PFSK-1 (cell line): ENCODE measurements around the gene NOL6.

Experiments used
- FOXP2 ChIP-seq: optimal IDR thresholded peaks from 2 replicates; pipeline ENCODE3; 2011; ENCODE audit warnings: borderline replicate concordance, control low read depth, inconsistent platforms; ENCODE audit not compliant: insufficient read depth; ENCODE audit errors: extremely low read length, extremely low read depth
- POLR2AphosphoS5 ChIP-seq: IDR thresholded peaks from 2 replicates; pipeline ENCODE4 v1.6.1; 2012; ENCODE audit warnings: low read depth, mild to moderate bottlenecking, control low read depth, low read length, moderate library complexity
- SIN3A ChIP-seq: IDR thresholded peaks from 2 replicates; pipeline ENCODE4 v1.6.1; 2012; ENCODE audit warnings: mild to moderate bottlenecking, low read length, moderate library complexity, borderline replicate concordance; ENCODE audit not compliant: insufficient read depth
- TAF1 ChIP-seq: IDR thresholded peaks from 2 replicates; pipeline ENCODE4 v1.6.1; 2012; ENCODE audit warnings: low read length, control low read depth, borderline replicate concordance; ENCODE audit not compliant: insufficient read depth
- TF ChIP-seq, protein P1 (sequence below), 2 experiments: IDR thresholded peaks; 2 replicates each; pipeline versions ENCODE4 v1.6.1 to v1.8.0; 2011 to 2012; ENCODE audit warnings: low read depth in 2 of 2, low read length in 2 of 2, control low read depth in 1 of 2, inconsistent platforms in 1 of 2, mild to moderate bottlenecking in 1 of 2, moderate library complexity in 1 of 2; ENCODE audit not compliant: insufficient read depth in 1 of 2

The NOL6 gene

DNA sequence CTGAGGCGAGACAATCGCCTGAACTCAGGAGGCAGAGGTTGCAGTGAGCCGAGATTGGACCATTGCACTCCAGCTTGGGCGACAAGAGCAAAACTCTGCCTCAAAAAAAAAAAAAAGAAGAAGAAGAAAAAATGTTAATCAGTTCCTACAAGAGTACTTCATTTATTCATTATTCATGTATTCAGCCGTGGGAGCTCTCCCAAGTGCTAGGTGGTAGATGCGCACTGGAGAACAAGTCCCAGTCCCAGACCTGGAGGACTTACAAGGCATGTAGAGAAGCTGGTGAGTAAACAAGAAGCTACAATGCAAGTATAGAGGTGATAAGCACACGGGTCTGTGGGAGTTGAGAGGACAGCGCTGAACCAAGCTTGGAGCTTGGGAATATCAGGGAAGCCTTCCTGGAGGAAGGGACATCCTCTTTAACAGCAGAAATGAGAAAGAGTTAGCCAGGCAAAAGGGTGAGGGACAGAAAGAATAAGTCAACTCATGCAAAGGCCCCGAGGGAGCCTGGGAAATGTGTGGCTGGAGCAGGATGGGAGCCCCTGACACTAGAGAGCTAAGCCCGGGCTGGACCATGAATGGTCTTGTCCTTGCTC, 53.9 kb downstream of the NOL6 start:
- TF ChIP-seq, protein P1, sequence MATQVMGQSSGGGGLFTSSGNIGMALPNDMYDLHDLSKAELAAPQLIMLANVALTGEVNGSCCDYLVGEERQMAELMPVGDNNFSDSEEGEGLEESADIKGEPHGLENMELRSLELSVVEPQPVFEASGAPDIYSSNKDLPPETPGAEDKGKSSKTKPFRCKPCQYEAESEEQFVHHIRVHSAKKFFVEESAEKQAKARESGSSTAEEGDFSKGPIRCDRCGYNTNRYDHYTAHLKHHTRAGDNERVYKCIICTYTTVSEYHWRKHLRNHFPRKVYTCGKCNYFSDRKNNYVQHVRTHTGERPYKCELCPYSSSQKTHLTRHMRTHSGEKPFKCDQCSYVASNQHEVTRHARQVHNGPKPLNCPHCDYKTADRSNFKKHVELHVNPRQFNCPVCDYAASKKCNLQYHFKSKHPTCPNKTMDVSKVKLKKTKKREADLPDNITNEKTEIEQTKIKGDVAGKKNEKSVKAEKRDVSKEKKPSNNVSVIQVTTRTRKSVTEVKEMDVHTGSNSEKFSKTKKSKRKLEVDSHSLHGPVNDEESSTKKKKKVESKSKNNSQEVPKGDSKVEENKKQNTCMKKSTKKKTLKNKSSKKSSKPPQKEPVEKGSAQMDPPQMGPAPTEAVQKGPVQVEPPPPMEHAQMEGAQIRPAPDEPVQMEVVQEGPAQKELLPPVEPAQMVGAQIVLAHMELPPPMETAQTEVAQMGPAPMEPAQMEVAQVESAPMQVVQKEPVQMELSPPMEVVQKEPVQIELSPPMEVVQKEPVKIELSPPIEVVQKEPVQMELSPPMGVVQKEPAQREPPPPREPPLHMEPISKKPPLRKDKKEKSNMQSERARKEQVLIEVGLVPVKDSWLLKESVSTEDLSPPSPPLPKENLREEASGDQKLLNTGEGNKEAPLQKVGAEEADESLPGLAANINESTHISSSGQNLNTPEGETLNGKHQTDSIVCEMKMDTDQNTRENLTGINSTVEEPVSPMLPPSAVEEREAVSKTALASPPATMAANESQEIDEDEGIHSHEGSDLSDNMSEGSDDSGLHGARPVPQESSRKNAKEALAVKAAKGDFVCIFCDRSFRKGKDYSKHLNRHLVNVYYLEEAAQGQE (IDR thresholded peaks at IDR 0.05; ENCODE audit: insufficient read depth in 1 of 2, low read depth in 2 of 2, low read length in 2 of 2), result no peak
- TF ChIP-seq POLR2AphosphoS5 (no peak), TAF1 (no peak), FOXP2 (no peak), SIN3A (no peak)

DNA sequence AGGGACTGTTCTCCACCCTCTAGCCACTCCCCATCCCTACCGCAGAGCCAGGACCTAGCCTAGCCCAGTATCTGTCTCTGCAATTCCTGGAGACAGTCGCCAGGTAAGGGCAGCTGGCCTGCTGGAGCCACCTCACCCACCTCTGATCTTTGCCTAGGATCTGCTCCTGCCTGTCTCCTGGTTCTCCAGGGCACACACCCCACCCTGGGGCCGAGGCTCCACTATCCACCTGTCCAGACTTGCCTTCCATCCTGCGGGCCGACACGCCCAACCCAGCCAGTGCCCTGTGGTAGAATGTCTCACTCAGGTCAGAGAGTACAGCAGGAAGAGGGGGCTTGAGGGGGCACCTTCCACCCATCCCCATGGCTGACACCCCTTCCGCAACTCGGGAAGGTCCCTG, 55.6 kb downstream of the NOL6 start:
- no peak for TF ChIP-seq FOXP2
- no peak for TF ChIP-seq TAF1
- no peak for TF ChIP-seq SIN3A
- TF ChIP-seq, protein P1 (IDR thresholded peaks at IDR 0.05; ENCODE audit: insufficient read depth in 1 of 2, low read depth in 2 of 2, low read length in 2 of 2), result no peak
- no peak for TF ChIP-seq POLR2AphosphoS5

DNA sequence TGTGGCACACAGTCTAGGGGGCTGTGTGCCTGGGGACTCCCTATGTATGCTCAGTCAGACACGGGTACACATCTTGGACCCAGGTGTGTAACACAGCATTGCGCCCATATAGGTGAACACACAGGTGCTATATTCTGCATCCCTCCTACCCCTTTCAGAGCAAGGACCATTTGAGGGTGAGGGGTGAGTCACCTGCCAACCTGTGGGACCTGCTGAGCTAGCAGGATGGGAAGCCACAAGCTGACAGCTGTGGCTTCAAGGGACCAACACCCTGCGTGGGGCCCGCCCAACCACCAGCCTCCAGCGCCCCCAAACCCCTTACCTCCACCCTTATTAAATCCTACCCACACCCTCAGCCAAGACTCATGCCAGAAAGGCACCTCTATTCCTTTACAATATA, 56.7 kb downstream of the NOL6 start:
- TF ChIP-seq FOXP2 (no peak), SIN3A (no peak)

DNA sequence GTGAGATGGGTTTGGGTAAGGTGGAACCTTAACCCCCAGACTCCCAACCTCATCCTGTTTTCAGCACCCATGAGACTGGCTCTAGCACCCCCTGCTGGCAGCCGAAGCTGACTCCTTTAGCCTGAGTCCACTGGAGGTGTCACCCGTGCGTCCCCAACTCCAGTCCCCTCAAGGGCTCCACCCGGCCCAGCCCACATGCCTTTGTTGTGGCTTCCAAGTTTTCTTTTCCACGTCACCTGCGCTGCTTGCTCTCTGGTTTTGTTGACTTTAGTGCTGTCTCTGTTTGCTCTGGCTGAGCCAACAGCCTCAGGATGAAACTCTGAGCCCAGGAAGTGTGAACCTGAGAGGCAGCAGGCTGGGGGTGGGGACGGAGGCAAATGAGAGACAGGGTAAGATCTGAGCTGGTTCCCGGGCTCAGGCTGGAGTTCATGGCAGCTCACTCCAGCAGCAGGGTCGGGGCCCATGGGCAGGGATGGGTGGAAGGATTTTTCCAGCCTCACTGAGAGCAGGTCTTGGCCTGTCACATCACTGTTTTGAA, 58.2 kb downstream of the NOL6 start:
- no peak for TF ChIP-seq FOXP2
- no peak for TF ChIP-seq SIN3A
- TF ChIP-seq TAF1, result no peak
- TF ChIP-seq POLR2AphosphoS5, result no peak
- TF ChIP-seq, protein P1 (IDR thresholded peaks at IDR 0.05; ENCODE audit: insufficient read depth in 1 of 2, low read depth in 2 of 2, low read length in 2 of 2), result no peak

DNA sequence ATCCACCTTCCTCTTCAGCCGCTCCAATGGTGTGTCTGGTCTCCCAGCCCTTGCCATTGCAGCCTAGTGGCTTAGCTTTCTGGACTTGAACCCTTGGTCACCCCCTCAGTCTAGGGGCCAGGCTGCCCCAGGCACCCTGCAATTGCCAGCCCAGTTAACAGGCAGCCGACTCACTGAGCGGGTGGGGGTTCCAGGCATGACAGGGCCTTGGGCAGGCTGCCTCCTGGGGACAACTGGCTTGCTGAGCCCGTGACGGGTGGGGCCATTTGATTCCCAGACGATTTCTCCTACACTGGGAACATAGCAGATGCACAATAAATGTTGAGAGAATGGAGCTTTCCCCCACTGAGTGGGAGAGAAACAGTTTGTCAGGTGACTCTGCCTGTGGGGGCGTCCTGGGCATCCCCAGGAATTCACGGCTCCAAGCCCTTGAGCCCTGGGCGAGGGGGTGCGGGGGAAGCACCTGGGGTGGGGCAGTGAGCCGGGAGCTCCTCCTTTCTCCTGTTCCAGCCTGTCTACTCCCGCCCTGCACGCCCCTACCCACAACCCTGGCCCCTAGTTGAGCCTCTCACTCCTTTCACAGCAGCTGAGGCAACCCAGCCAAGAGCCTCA, 58.7 kb downstream of the NOL6 start:
- TF ChIP-seq POLR2AphosphoS5, result no peak
- TF ChIP-seq TAF1, result no peak
- TF ChIP-seq, protein P1 (IDR thresholded peaks at IDR 0.05; ENCODE audit: insufficient read depth in 1 of 2, low read depth in 2 of 2, low read length in 2 of 2), result no peak
- no peak for TF ChIP-seq FOXP2
- no peak for TF ChIP-seq SIN3A

DNA sequence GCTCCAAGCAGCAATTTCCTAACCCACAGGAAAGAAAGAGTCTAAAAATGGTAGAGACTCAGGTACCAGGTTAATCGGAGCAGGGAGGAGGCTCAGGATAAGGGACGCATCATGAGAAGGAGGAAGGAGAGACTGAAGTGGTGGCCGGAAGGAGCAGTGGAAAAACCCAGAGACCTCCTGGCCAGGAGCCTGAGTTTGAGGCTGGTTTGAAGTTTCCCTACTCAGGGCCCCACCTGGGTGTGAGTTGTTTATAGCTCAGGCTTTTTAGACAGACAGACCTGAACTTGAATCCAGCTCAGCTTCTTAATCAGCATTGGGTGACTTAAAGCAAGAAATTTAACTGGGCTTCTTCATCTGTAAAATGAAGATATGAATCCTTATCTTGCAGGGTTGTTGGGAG, 59.5 kb downstream of the NOL6 start:
- TF ChIP-seq SIN3A, result no peak
- TF ChIP-seq FOXP2, result no peak
- TF ChIP-seq TAF1, result no peak
- TF ChIP-seq, protein P1 (IDR thresholded peaks at IDR 0.05; ENCODE audit: insufficient read depth in 1 of 2, low read depth in 2 of 2, low read length in 2 of 2), result no peak
- TF ChIP-seq POLR2AphosphoS5, result no peak
